T-helper 2 cell treated with Interferon-gamma antibody and Interleukin-4, amounts not matched to agents 5 μg/mL and 100 μg/mL, for 36 hours (primary cell): Measurements from ENCODE around the gene P4HA3.

Experiments
- DNase-seq: peaks from one replicate; pipeline ENCODE4 v3.0.0; 2021; ENCODE audit warnings: low spot score
- H3K27ac Mint-ChIP-seq: one replicate; pipeline ENCODE4 v1.8.0; 2021; ENCODE audit warnings: mild to moderate bottlenecking, mixed read lengths
- H3K27me3 Mint-ChIP-seq: one replicate; pipeline ENCODE4 v1.8.0; 2021; ENCODE audit warnings: low read depth, mixed read lengths
- H3K36me3 Mint-ChIP-seq: one replicate; pipeline ENCODE4 v1.8.0; 2021; ENCODE audit warnings: low read depth, mixed read lengths
- H3K4me1 Mint-ChIP-seq: one replicate; pipeline ENCODE4 v1.8.0; 2021; ENCODE audit warnings: low read depth, mixed read lengths
- H3K4me3 Mint-ChIP-seq: one replicate; pipeline ENCODE4 v1.8.0; 2022; ENCODE audit warnings: mild to moderate bottlenecking, moderate library complexity, mixed read lengths
- H3K9me3 Mint-ChIP-seq: one replicate; pipeline ENCODE4 v1.8.0; 2021; ENCODE audit warnings: mixed read lengths

P4HA3 gene

GRCh38 chr11:74233683-74234082 lies 77.8 kb downstream of the P4HA3 start:
- no peaks in the 10 kb centered on the region for H3K9me3 Mint-ChIP-seq
- H3K27me3 Mint-ChIP-seq, result no peaks in the 10 kb centered on the region
- peaks cover 21% of the 10 kb centered on the region for H3K36me3 Mint-ChIP-seq
- DNase-seq, result no peak
- H3K27ac Mint-ChIP-seq, result no peak overlapping the region
- H3K4me3 Mint-ChIP-seq, result no peak overlapping the region
- peaks cover 11% of the 10 kb centered on the region for H3K4me1 Mint-ChIP-seq

- Mint-ChIP-seq H3K9me3 (no peaks in the 10 kb centered on the region), H3K4me1 (peaks cover 6% of the 10 kb centered on the region), H3K27ac (peak overlapping the region; percentile 7), H3K4me3 (no peak overlapping the region), H3K36me3 (peaks cover 18% of the 10 kb centered on the region), H3K27me3 (no peaks in the 10 kb centered on the region)
- no peak for DNase-seq
Observed at GRCh38 chr11:74232311-74232950, 79.0 kb downstream of the P4HA3 start.

GRCh38 chr11:74226907-74227306 lies 84.5 kb downstream of the P4HA3 start:
- H3K4me1 Mint-ChIP-seq, result peaks cover 1% of the 10 kb centered on the region
- no peak for DNase-seq
- H3K9me3 Mint-ChIP-seq, result peaks cover 4% of the 10 kb centered on the region
- no peak overlapping the region for H3K27ac Mint-ChIP-seq
- no peaks in the 10 kb centered on the region for H3K27me3 Mint-ChIP-seq
- H3K36me3 Mint-ChIP-seq, result peaks cover 24% of the 10 kb centered on the region
- no peak overlapping the region for H3K4me3 Mint-ChIP-seq

GRCh38 chr11:74225565-74225964 lies 85.9 kb downstream of the P4HA3 start:
- H3K27me3 Mint-ChIP-seq, result no peaks in the 10 kb centered on the region
- H3K9me3 Mint-ChIP-seq, result peaks cover 7% of the 10 kb centered on the region
- H3K27ac Mint-ChIP-seq, result no peak overlapping the region
- H3K4me3 Mint-ChIP-seq, result no peak overlapping the region
- DNase-seq, result no peak
- no peaks in the 10 kb centered on the region for H3K4me1 Mint-ChIP-seq
- peaks cover 20% of the 10 kb centered on the region for H3K36me3 Mint-ChIP-seq

GRCh38 chr11:74221816-74222215 lies 89.6 kb downstream of the P4HA3 start:
- DNase-seq, result no peak
- no peak overlapping the region for H3K27ac Mint-ChIP-seq
- no peaks in the 10 kb centered on the region for H3K4me1 Mint-ChIP-seq
- H3K9me3 Mint-ChIP-seq, result peaks cover 7% of the 10 kb centered on the region
- no peaks in the 10 kb centered on the region for H3K27me3 Mint-ChIP-seq
- peaks cover 13% of the 10 kb centered on the region for H3K36me3 Mint-ChIP-seq
- H3K4me3 Mint-ChIP-seq, result no peak overlapping the region

- Mint-ChIP-seq H3K27ac (no peak overlapping the region), H3K27me3 (no peaks in the 10 kb centered on the region), H3K36me3 (peaks cover 16% of the 10 kb centered on the region), H3K4me1 (no peaks in the 10 kb centered on the region), H3K9me3 (peaks cover 7% of the 10 kb centered on the region), H3K4me3 (no peak overlapping the region)
- DNase-seq, result no peak
Observed at GRCh38 chr11:74220376-74220775, 91.1 kb downstream of the P4HA3 start.
